Measurements from ENCODE around the gene MIOX. TPM values are rescaled to one million over a fixed set of nuclear protein-coding genes. Genes with fewer than 3 reads are reported as not detected.

Gene MIOX
- total RNA-seq, 1 experiment from 2014 or later: 1.4 TPM

DNA sequence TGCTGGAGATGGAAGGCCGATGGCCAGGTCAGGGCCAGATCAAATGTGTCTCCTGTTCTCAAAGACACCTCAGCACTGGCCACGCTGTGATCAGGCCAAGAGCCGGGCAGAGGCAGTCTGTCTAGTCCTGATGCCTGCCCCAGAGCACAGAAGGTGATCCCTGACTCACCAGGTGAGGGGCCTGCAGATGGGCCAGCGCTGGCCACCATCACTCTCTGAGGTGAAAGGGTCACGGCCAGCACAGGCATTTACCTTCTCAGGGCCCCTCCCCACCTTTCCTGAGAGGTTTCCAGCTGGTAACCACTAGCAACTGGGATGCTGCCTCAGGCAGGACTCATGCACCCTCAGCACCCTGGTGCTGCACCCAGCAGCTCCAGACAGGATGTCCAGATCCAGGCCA lies 14.7 kb upstream of the MIOX start:
- Histone ChIP-seq H4K20me1 (ENCODE audit: control insufficient read depth, insufficient read depth, insufficient read length) (peaks cover 4% of the 10 kb centered on the region), H3K27me3 (ENCODE audit: insufficient read depth, low read length) (no peaks in the 10 kb centered on the region)
- peaks cover 7% of the 10 kb centered on the region; the same call in 1 of the 2 replicates for H3K27me3 Mint-ChIP-seq (ENCODE audit: low read depth)

More for the DNA sequence above, 14.7 kb upstream of the MIOX start:
- no peak overlapping the region for H3K14ac ChIP-seq (ENCODE audit: insufficient read depth, low read length)
- H2AK5ac ChIP-seq (ENCODE audit: insufficient read length, low read length): no peak overlapping the region
- no peak overlapping the region for H4K8ac ChIP-seq (replicated peaks; ENCODE audit: insufficient read length, low read depth, low read length)
- no peaks in the 10 kb centered on the region for H3K9me3 Mint-ChIP-seq
- no peak overlapping the region for H3K18ac ChIP-seq (ENCODE audit: insufficient read length, low read depth, low read length)
- H3K23me2 ChIP-seq (ENCODE audit: insufficient read length, low read depth, low read length, poor library complexity, severe bottlenecking): peaks cover 11% of the 10 kb centered on the region
- H2BK20ac ChIP-seq (ENCODE audit: low read depth, low read length, poor library complexity, severe bottlenecking): no peak overlapping the region
- no peak overlapping the region for H2BK12ac ChIP-seq (ENCODE audit: insufficient read length, low read depth, low read length)
- no CpG with 5 or more reads among the region's 5 CpGs for WGBS (ENCODE audit: extremely low coverage, insufficient read length, low lambda C conversion rate)
- no peaks in the 10 kb centered on the region; the same call in 1 of the 2 replicates for H3K4me1 ChIP-seq (ENCODE audit: insufficient read depth, low read length)
- H3K36me3 Mint-ChIP-seq (ENCODE audit: insufficient read depth in 1 of 3, low read depth in 3 of 3): peaks cover 3 to 13% (median 3%) of the 10 kb centered on the region in 3 experiments
- no peak overlapping the region for H3K27ac Mint-ChIP-seq
- no peak overlapping the region for H3K27ac ChIP-seq (ENCODE audit: insufficient read length, low read depth, low read length)
- no peak overlapping the region for H4K5ac ChIP-seq (ENCODE audit: insufficient read length, low read depth, low read length)
- H3K79me1 ChIP-seq (ENCODE audit: insufficient read depth, low read depth, low read length, poor library complexity, severe bottlenecking): peaks cover 19% of the 10 kb centered on the region
- no peak for DNase-seq
- H3T11ph ChIP-seq (ENCODE audit: low read length): no peak overlapping the region
- no peak overlapping the region for H2BK5ac ChIP-seq (ENCODE audit: insufficient read length, low read length)
- H3K9ac ChIP-seq (ENCODE audit: extremely low read depth, insufficient read length, low read length): no peak overlapping the region
- no peaks in the 10 kb centered on the region for H3K9me3 ChIP-seq (ENCODE audit: control insufficient read depth, low read depth, low read length)
- TF ChIP-seq, protein P1, sequence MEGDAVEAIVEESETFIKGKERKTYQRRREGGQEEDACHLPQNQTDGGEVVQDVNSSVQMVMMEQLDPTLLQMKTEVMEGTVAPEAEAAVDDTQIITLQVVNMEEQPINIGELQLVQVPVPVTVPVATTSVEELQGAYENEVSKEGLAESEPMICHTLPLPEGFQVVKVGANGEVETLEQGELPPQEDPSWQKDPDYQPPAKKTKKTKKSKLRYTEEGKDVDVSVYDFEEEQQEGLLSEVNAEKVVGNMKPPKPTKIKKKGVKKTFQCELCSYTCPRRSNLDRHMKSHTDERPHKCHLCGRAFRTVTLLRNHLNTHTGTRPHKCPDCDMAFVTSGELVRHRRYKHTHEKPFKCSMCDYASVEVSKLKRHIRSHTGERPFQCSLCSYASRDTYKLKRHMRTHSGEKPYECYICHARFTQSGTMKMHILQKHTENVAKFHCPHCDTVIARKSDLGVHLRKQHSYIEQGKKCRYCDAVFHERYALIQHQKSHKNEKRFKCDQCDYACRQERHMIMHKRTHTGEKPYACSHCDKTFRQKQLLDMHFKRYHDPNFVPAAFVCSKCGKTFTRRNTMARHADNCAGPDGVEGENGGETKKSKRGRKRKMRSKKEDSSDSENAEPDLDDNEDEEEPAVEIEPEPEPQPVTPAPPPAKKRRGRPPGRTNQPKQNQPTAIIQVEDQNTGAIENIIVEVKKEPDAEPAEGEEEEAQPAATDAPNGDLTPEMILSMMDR (conservative IDR thresholded peaks at IDR 0.05): no peak
- no peak overlapping the region; a peak in 1 of 5 replicates for H3K4me3 Mint-ChIP-seq
- no peak overlapping the region for H3K4ac ChIP-seq (ENCODE audit: low read depth, low read length)
- no peak overlapping the region for H3K4me2 ChIP-seq (ENCODE audit: insufficient read depth, insufficient read length, low read length)
- no peak overlapping the region for H4K91ac ChIP-seq (ENCODE audit: insufficient read length, low read depth, low read length)
- peaks cover 16% of the 10 kb centered on the region; the same call in 1 of the 2 replicates for H3K79me2 ChIP-seq (ENCODE audit: insufficient read depth, low read length)
- no peak overlapping the region for H3K56ac ChIP-seq (ENCODE audit: insufficient read length, low read depth, low read length)
- H3K23ac ChIP-seq (ENCODE audit: insufficient read length, low read depth, low read length): no peak overlapping the region
- peaks cover 34 to 35% of the 10 kb centered on the region in 2 experiments for H3K4me1 Mint-ChIP-seq
- no peak overlapping the region for H2BK120ac ChIP-seq (ENCODE audit: low read depth, low read length, poor library complexity, severe bottlenecking)
- H2AFZ ChIP-seq (ENCODE audit: low read length): no peak overlapping the region
- H2BK15ac ChIP-seq (ENCODE audit: low read depth, low read length): no peak overlapping the region

All from H9 (cell line).